AG10803 (cell line): ENCODE measurements around the gene CALML5.
A peak's percentile ranks its signal among the peaks of the same experiment; 100 is the strongest.

Experiments
- DNase-seq: peaks from one replicate; pipeline ENCODE4 v3.0.0; 2010; ENCODE audit warnings: low read depth
- H3K4me3 ChIP-seq: 2 replicates; pipeline ENCODE4 v1.5.1; 2011; ENCODE audit warnings: mild to moderate bottlenecking, low read length, control low read depth
- TF ChIP-seq, protein P1 (sequence below): conservative IDR thresholded peaks from 2 replicates; pipeline ENCODE4 v1.5.1; 2011; ENCODE audit warnings: mild to moderate bottlenecking, low read length, control low read depth, inconsistent platforms

CALML5 gene

DNA sequence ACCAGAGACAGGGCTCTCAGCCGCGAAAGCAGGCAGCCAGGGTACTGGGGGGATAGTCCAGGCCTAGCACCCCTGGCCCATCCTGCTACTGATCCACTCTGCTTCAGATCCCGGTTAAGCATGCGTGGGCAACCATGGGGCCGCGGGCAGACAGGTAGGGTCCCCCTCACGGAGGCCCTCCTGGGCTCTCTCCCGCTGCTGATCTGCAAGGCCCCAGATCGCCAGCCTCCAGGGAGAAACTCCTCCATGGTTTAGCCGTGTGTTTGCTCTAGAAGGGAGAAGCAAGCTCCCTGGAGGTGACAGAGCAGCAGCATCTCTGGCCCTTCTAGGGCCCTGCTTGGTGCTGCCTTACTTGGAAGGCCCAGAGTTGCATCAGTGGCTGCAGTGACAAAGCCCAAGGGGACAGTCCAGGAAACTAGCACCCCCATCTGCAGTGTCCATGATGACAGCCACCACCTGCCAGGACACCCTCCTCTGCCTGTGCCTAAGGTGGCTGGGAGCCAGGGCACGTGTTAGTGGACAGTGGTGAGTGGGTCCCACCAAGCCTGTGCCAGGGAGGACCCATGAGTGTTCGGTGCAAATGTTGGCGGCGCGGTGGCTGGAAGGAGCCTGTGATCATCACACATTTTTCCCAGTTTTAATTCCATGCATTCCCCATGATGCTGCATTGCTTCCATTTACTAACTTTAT, 29.2 kb downstream of the CALML5 start:
- no peak for DNase-seq
- TF ChIP-seq, protein P1, sequence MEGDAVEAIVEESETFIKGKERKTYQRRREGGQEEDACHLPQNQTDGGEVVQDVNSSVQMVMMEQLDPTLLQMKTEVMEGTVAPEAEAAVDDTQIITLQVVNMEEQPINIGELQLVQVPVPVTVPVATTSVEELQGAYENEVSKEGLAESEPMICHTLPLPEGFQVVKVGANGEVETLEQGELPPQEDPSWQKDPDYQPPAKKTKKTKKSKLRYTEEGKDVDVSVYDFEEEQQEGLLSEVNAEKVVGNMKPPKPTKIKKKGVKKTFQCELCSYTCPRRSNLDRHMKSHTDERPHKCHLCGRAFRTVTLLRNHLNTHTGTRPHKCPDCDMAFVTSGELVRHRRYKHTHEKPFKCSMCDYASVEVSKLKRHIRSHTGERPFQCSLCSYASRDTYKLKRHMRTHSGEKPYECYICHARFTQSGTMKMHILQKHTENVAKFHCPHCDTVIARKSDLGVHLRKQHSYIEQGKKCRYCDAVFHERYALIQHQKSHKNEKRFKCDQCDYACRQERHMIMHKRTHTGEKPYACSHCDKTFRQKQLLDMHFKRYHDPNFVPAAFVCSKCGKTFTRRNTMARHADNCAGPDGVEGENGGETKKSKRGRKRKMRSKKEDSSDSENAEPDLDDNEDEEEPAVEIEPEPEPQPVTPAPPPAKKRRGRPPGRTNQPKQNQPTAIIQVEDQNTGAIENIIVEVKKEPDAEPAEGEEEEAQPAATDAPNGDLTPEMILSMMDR, result no peak
- no peak overlapping the region for H3K4me3 ChIP-seq

DNA sequence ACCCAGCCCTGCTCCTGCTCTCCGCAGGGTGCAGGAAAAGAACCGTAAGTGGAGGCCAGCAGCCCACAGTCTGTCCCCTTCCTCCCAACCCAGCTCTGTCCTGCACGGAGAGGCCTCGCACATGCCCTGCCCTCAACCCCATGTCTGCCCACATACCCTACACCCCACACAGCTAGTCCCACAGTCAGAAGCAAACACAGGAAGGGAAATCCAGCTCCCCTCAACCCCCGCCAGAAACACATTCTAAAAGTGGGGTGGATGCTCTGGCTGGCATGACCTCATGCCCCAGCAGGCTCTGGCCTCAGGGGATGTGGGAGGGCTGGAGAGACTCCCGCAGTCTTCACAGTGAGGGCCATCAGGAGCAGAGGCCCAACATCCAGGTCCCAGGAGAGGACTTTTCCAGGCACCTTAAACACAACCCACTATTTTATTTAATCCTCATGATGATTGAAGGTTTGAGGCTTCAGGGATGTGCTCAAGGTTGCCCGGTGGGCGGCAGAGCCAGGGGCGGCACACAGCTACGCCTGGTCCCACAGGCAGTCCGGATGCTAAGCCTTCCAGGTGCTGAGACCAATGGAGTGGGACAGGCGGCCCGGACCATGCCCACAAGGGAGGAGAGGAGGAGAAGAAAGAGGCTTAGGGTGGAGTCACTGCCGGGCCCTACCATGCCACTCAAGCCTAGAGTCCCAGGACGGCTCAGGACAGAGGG, 29.9 kb downstream of the CALML5 start:
- no peak for DNase-seq
- TF ChIP-seq, protein P1, result no peak
- H3K4me3 ChIP-seq, result no peak overlapping the region

DNA sequence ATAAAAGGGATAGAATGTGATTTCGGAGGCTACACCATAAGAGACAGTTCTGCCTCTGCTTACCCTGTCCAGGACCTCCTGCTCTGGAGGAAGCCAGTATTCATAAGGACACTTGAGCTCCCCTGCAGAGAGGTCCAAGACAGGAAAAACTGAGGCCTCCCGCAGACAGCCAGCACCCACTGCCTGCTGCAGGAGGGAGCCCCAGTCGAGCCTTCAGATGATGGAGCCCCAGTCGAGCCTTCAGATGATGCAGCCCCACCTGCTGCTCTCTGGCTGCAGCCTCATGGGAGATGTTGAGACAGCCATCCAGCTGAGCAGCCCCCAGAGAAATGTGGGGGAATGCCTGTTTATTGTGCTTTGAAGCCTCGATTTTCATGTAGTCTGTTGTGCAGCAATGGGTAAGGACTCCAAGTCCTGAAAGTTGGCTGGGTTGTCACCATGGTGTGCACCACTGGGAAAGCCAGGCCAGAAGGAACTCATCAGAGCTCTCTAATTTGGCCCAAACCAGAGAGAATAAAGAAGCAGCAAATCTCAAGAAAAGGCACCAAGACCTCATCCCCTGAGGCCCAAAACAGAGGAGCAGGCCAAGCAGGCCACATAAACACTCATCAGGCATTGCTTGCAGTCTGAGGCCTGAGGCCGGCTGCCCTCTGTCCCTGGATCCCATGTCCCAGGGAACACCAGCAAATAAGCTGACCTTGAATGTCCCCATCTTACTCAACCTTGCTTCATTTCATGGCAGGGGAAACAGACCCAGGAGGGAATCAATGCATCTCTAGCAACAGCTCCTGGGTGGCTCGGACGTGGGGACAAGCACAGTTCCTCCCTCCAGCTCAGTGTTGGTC, 30.9 kb downstream of the CALML5 start:
- DNase-seq, result no peak
- TF ChIP-seq, protein P1, result no peak
- no peak overlapping the region for H3K4me3 ChIP-seq

DNA sequence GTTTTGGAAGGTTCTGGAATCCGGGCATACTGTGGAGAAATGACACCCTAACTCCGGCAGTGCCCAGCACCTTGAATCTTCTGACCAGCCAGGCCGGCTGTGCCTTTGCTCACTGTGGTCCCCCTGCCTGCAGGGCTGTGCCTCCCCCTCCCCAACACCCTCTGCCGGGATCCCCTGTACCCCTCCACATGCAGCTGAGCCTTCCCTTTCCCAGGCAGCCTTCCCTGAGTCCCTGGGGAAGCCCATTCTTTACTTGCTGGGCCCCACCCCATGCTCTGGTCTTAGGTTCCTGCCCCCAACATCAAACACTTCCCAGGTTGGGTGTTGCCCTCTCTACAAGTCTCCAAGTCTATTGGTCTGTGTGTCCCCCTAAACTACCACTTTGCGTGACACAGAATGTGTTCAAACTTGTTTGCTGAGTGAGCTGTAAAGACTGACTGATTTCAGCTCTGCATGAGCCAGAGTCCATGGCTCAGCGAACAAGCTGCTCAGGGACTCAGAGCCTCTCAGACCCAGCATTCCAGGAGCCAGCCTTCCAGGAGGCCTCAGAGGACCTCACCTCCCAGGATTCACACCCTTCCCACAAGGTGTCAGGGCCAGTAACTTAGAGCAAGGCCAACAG, 31.6 kb downstream of the CALML5 start:
- TF ChIP-seq, protein P1, result no peak
- DNase-seq, result no peak
- H3K4me3 ChIP-seq, result no peak overlapping the region

DNA sequence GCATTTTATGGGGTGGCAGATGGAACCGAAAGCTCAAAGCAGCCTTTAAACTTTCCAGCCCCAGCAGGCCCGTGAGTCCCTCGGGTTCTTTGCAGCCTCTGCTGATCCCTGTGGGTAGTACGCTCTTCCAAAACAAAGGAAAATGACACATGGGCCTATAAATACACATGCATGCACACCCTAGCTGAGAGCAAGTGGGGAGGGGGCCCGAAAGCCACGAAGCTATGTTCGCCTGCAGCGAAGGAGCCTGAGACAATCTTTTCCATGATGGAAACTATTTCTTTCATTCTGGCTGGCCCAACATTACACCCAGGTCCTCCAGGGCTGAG, 32.2 kb downstream of the CALML5 start:
- no peak for DNase-seq
- TF ChIP-seq, protein P1, result no peak
- no peak overlapping the region for H3K4me3 ChIP-seq

DNA sequence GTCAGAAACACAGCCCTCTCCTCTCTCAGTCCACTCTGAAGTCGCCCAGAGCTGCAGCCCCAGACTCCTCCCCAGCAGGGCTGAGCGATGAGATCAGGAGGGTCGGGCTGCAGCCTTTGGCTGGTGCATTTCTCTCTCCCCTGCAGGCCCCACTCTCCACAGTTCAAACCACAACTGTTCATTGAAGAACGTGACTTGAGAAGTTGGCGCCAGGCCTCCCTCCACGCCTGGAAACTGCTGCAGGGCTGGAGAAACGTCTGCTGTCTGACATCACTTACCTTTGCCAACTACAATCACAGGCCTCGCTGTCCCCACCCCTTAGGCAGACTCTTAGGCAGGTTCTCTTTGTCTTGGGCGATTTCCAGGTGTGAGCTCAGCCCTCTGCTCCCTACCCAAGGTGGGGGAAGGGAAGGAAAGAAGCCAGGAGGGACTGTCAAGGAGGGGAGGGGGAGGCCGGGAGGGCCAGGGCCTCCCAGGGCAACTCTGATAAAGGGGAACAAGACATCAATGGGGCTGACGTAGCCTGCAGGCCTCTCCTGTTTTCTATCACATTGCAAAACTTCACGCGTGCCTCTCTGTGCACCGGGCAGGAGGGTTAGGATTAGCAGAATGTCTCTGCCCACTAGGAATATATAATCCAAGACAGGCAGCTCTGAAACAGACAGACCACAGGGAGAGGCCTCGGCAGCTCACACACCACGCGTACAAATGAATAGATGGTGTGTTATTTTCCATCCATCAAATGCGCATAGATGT, 32.7 kb downstream of the CALML5 start:
- peak; percentile 61 for DNase-seq
- H3K4me3 ChIP-seq, result no peak overlapping the region
- TF ChIP-seq, protein P1, result no peak
